ENCODE measurements around the gene KDM3B. TPM values are rescaled to one million over a fixed set of nuclear protein-coding genes. Genes with fewer than 3 reads are reported as not detected.

KDM3B gene
- total RNA-seq, 4 donors from 2014 or later: 21.8 to 96.4 (median 51.5) TPM

- no peaks in the 10 kb centered on the region for H3K36me3 ChIP-seq
- intact Hi-C loops (cut with DNase I; ENCODE audit: low total_unique reads): loop anchor here (5.0 kb wide), 1 partner anchor 53 kb away; no protein-coding TSS in a partner anchor
- H3K4me3 ChIP-seq: no peak overlapping the region
- no peaks in the 10 kb centered on the region for H3K4me1 ChIP-seq
- no peaks in the 10 kb centered on the region for H3K9me3 ChIP-seq
- DNase-seq: peak; percentile 90 to 92
- peak overlapping the region in 1 of 2 donors; percentile 23 for H3K27ac ChIP-seq
- TF ChIP-seq POLR2A (IDR thresholded peaks at IDR 0.05): no peak
- TF ChIP-seq, protein P1, sequence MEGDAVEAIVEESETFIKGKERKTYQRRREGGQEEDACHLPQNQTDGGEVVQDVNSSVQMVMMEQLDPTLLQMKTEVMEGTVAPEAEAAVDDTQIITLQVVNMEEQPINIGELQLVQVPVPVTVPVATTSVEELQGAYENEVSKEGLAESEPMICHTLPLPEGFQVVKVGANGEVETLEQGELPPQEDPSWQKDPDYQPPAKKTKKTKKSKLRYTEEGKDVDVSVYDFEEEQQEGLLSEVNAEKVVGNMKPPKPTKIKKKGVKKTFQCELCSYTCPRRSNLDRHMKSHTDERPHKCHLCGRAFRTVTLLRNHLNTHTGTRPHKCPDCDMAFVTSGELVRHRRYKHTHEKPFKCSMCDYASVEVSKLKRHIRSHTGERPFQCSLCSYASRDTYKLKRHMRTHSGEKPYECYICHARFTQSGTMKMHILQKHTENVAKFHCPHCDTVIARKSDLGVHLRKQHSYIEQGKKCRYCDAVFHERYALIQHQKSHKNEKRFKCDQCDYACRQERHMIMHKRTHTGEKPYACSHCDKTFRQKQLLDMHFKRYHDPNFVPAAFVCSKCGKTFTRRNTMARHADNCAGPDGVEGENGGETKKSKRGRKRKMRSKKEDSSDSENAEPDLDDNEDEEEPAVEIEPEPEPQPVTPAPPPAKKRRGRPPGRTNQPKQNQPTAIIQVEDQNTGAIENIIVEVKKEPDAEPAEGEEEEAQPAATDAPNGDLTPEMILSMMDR (IDR thresholded peaks at IDR 0.05): peak; percentile 95 to 99 (median 98)
- H3K27me3 ChIP-seq: no peaks in the 10 kb centered on the region
Measured at GRCh38 chr5:138449501-138450239, 97.2 kb downstream of the KDM3B start.

GRCh38 chr5:138450971-138451370, 98.5 kb downstream of the KDM3B start:
- H3K9me3 ChIP-seq: no peaks in the 10 kb centered on the region
- H3K4me3 ChIP-seq: no peak overlapping the region
- no peak for TF ChIP-seq POLR2A (IDR thresholded peaks at IDR 0.05)
- TF ChIP-seq, protein P1 (IDR thresholded peaks at IDR 0.05): no peak
- H3K27ac ChIP-seq: no peak overlapping the region
- no peak for DNase-seq
- no peaks in the 10 kb centered on the region for H3K27me3 ChIP-seq
- no peaks in the 10 kb centered on the region for H3K36me3 ChIP-seq
- intact Hi-C loops (cut with DNase I; ENCODE audit: low total_unique reads): no loop called here
- H3K4me1 ChIP-seq: no peaks in the 10 kb centered on the region

DNA sequence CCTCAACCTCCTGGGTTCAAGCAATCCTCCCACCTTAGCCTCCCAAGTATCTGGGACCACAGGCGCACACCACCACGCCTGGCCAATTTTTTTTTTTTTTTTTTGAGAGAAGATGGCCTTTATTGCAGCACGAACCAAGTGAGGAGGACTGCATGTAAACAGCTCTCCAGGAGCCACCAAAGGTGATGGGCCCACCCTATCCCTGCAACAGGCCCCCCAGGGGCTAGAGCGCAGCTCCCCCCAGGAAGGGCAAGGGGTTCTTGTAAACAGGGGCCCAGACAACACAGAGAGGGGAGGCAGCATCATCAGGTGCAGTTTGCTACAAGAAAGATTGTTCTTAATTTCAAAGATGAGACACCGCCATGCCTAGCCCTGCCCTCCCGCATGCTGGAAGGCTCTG, 100.2 kb downstream of the KDM3B start:
- Histone ChIP-seq H3K27me3 (no peaks in the 10 kb centered on the region), H3K9me3 (no peaks in the 10 kb centered on the region), H3K27ac (no peak overlapping the region), H3K4me3 (no peak overlapping the region), H3K36me3 (no peaks in the 10 kb centered on the region), H3K4me1 (no peaks in the 10 kb centered on the region)
- intact Hi-C loops (cut with DNase I; ENCODE audit: low total_unique reads): no loop called here
- no peak for TF ChIP-seq POLR2A (IDR thresholded peaks at IDR 0.05)
- TF ChIP-seq, protein P1 (IDR thresholded peaks at IDR 0.05): no peak
- DNase-seq: no peak

DNA sequence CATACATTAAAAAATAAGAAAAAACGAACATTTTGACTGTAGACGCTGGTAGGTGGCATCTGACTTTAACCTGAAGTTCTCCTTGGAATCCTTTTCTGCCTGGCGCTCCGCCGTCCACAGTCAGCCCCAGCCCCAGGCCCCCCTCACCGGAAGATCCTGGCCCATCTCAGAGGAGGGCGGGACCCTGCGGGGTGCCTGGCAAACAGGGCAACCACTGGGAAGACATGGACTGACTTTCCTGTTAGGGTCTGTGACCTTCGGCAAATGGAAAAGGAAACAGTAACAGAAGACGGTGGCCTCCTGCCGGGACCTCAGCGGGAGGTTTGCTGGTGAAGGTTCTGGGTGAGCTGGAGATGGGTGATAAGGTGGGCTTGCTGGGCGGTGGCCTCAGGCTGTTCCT, 101.1 kb downstream of the KDM3B start:
- intact Hi-C loops (cut with DNase I; ENCODE audit: low total_unique reads): no loop called here
- no peaks in the 10 kb centered on the region for H3K4me1 ChIP-seq
- H3K27ac ChIP-seq: no peak overlapping the region
- no peaks in the 10 kb centered on the region for H3K27me3 ChIP-seq
- TF ChIP-seq POLR2A (IDR thresholded peaks at IDR 0.05): no peak
- TF ChIP-seq, protein P1 (IDR thresholded peaks at IDR 0.05): no peak
- no peak for DNase-seq
- no peak overlapping the region for H3K4me3 ChIP-seq
- no peaks in the 10 kb centered on the region for H3K9me3 ChIP-seq
- no peaks in the 10 kb centered on the region for H3K36me3 ChIP-seq

DNA sequence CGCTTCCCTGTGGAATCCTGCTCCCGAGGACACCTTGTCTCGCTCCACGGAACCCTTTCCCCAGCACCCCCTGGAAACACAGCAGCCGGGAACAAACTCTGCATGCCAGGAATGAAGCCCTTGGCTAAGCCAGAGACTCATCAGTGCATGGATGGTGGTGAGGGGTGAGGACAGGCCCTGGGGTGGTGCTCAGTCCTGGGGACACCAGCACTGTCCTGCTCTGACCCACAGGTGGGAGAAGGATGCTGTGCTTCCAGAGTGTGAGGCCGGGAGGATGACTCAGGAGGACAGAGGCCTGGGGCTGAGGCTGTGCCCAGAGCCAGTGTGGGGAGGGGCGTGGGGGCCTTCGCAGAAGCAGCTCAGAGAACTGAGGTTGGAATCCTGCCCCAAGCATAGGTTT, 101.6 kb downstream of the KDM3B start:
- H3K4me1 ChIP-seq: no peaks in the 10 kb centered on the region
- intact Hi-C loops (cut with DNase I; ENCODE audit: low total_unique reads): no loop called here
- no peak for DNase-seq
- no peak overlapping the region for H3K27ac ChIP-seq
- TF ChIP-seq, protein P1 (IDR thresholded peaks at IDR 0.05): no peak
- TF ChIP-seq POLR2A (IDR thresholded peaks at IDR 0.05): no peak
- H3K27me3 ChIP-seq: no peaks in the 10 kb centered on the region
- no peak overlapping the region for H3K4me3 ChIP-seq
- no peaks in the 10 kb centered on the region for H3K9me3 ChIP-seq
- H3K36me3 ChIP-seq: no peaks in the 10 kb centered on the region

All from uterus (tissue), 4 donors.